ENCODE data around the gene PAXX.

PAXX gene

GRCh38 chr9:136996361-136997292 is 4.4 kb downstream of the PAXX start, which contains the start of gene CLIC3:
TSS of gene CLIC3 (minus strand) at chr9:136996568. CDS start at chr9:136996543, 25 bp downstream.
- Histone ChIP-seq H3K4me3 (ENCODE audit: insufficient read depth, low read length, poor library complexity, severe bottlenecking) (no peak within 1 kb of the TSS), H3F3A (ENCODE audit: insufficient read depth) (no peaks in the 10 kb centered on the region), H3K79me2 (ENCODE audit: insufficient read depth, low read length) (no peaks in the 10 kb centered on the region), H3K9me2 (replicated peaks; ENCODE audit: insufficient read depth, low read length) (no peaks in the 10 kb centered on the region), H3K27me3 (ENCODE audit: low read length) (no peaks in the 10 kb centered on the region), H3K9me3 (ENCODE audit: insufficient read depth, low read length) (no peaks in the 10 kb centered on the region), H3K4me2 (ENCODE audit: low read depth, low read length, poor library complexity, severe bottlenecking) (no peak within 1 kb of the TSS), H3K27ac (ENCODE audit: low read depth, low read length) (no peak within 1 kb of the TSS), H4K20me1 (ENCODE audit: low read depth, low read length) (no peaks in the 10 kb centered on the region), H3K36me3 (ENCODE audit: low read length) (no peaks in the 10 kb centered on the region), H3K9ac (ENCODE audit: low read length) (no peak within 1 kb of the TSS), H2AFZ (ENCODE audit: low read depth, low read length, severe bottlenecking) (no peak within 1 kb of the TSS)
- no peak for TF ChIP-seq EZH2phosphoT487 (conservative IDR thresholded peaks at IDR 0.05; ENCODE audit: low read length)
- no peak for TF ChIP-seq CTCF (IDR thresholded peaks at IDR 0.05; ENCODE audit: insufficient read depth, low read length, poor library complexity, severe bottlenecking)

- H2AFZ ChIP-seq (ENCODE audit: low read depth, low read length, severe bottlenecking): no peak overlapping the region
Observed at GRCh38 chr9:136997371-136997770, 5.1 kb downstream of the PAXX start.

GRCh38 chr9:136997830-136998234 is 5.6 kb downstream of the PAXX start:
- H3K4me2 ChIP-seq (ENCODE audit: low read depth, low read length, poor library complexity, severe bottlenecking): no peak overlapping the region
- no peak overlapping the region for H2AFZ ChIP-seq (ENCODE audit: low read depth, low read length, severe bottlenecking)
- H3K9me3 ChIP-seq (ENCODE audit: insufficient read depth, low read length): no peaks in the 10 kb centered on the region
- H3K9me2 ChIP-seq (replicated peaks; ENCODE audit: insufficient read depth, low read length): no peaks in the 10 kb centered on the region
- H3K4me3 ChIP-seq (ENCODE audit: insufficient read depth, low read length, poor library complexity, severe bottlenecking): no peak overlapping the region
- no peaks in the 10 kb centered on the region for H3K79me2 ChIP-seq (ENCODE audit: insufficient read depth, low read length)
- H3K9ac ChIP-seq (ENCODE audit: low read length): no peak overlapping the region
- no peaks in the 10 kb centered on the region for H3F3A ChIP-seq (ENCODE audit: insufficient read depth)
- H3K36me3 ChIP-seq (ENCODE audit: low read length): no peaks in the 10 kb centered on the region
- H4K20me1 ChIP-seq (ENCODE audit: low read depth, low read length): no peaks in the 10 kb centered on the region
- TF ChIP-seq EZH2phosphoT487 (conservative IDR thresholded peaks at IDR 0.05; ENCODE audit: low read length) (no peak), CTCF (IDR thresholded peaks at IDR 0.05; ENCODE audit: insufficient read depth, low read length, poor library complexity, severe bottlenecking) (no peak)
- no peaks in the 10 kb centered on the region for H3K27me3 ChIP-seq (ENCODE audit: low read length)
- H3K27ac ChIP-seq (ENCODE audit: low read depth, low read length): no peak overlapping the region

More at GRCh38 chr9:136997371-136997770, 5.1 kb downstream of the PAXX start:
- Histone ChIP-seq H3K9ac (ENCODE audit: low read length) (no peak overlapping the region), H3K79me2 (ENCODE audit: insufficient read depth, low read length) (no peaks in the 10 kb centered on the region), H4K20me1 (ENCODE audit: low read depth, low read length) (no peaks in the 10 kb centered on the region), H3F3A (ENCODE audit: insufficient read depth) (no peaks in the 10 kb centered on the region), H3K27ac (ENCODE audit: low read depth, low read length) (no peak overlapping the region), H3K27me3 (ENCODE audit: low read length) (no peaks in the 10 kb centered on the region), H3K9me3 (ENCODE audit: insufficient read depth, low read length) (no peaks in the 10 kb centered on the region), H3K4me3 (ENCODE audit: insufficient read depth, low read length, poor library complexity, severe bottlenecking) (no peak overlapping the region), H3K4me2 (ENCODE audit: low read depth, low read length, poor library complexity, severe bottlenecking) (no peak overlapping the region), H3K9me2 (replicated peaks; ENCODE audit: insufficient read depth, low read length) (no peaks in the 10 kb centered on the region), H3K36me3 (ENCODE audit: low read length) (no peaks in the 10 kb centered on the region)
- no peak for TF ChIP-seq CTCF (IDR thresholded peaks at IDR 0.05; ENCODE audit: insufficient read depth, low read length, poor library complexity, severe bottlenecking)
- TF ChIP-seq EZH2phosphoT487 (conservative IDR thresholded peaks at IDR 0.05; ENCODE audit: low read length): no peak
